PC-3 (cell line): ENCODE measurements around the gene DIAPH2. TPM values are rescaled to one million over a fixed set of nuclear protein-coding genes. Genes with fewer than 3 reads are reported as not detected.

Experiments
- ATAC-seq: fragments of 200-7000 bp; cut with Tn5 transposase; 2 replicates; pipeline ENCODE4 v1.9.1; 2020; ENCODE audit warnings: mild to moderate bottlenecking, moderate library complexity
- BruUV-seq: library from RNA; stranded (reverse); fragments of 400-500 nt; replicated peaks from 2 replicates; lab custom pipeline; 2021; lab: Mats Ljungman, UMichigan
- CTCF ChIA-PET: fragments of 300-600 bp; sonication (Branson Sonifier 250); formaldehyde crosslinking; loops from one replicate; lab custom pipeline; 2022; ENCODE audit warnings: antibody characterized with exemption; lab: Charles Lee
- POLR2A ChIA-PET: fragments of 300-600 bp; sonication (Branson Sonifier 250); formaldehyde crosslinking; loops from one replicate; lab custom pipeline; 2022; ENCODE audit warnings: antibody characterized with exemption; ENCODE audit not compliant: unreplicated experiment; lab: Charles Lee
- DNase-seq: peaks from one replicate; pipeline ENCODE4 v3.0.0-alpha.2; 2015
- H2AFZ ChIP-seq: fragments of 300-600 bp; sonication (generic); 2 replicates; pipeline ENCODE4 v1.6.0; 2016; ENCODE audit warnings: antibody characterized with exemption, low read length
- H3F3A ChIP-seq: fragments of 300-600 bp; sonication (generic); one replicate; pipeline ENCODE4 v1.6.0; 2017; ENCODE audit warnings: antibody characterized with exemption, low read length, control low read depth, mild to moderate bottlenecking; ENCODE audit not compliant: unreplicated experiment
- H3K27ac ChIP-seq: fragments of 300-600 bp; sonication (generic); 2 replicates; pipeline ENCODE4 v1.5.1; 2016; ENCODE audit warnings: mild to moderate bottlenecking, low read length
- H3K27me3 ChIP-seq: fragments of 300-600 bp; sonication (generic); 2 replicates; pipeline ENCODE4 v1.6.1; 2016; ENCODE audit warnings: low read length, mixed read lengths
- H3K36me3 ChIP-seq: fragments of 300-600 bp; sonication (generic); 2 replicates; pipeline ENCODE4 v1.6.1; 2016; ENCODE audit warnings: low read depth, mixed run types, low read length, mixed read lengths
- H3K4me1 ChIP-seq: fragments of 300-600 bp; sonication (generic); 2 replicates; pipeline ENCODE4 v1.5.1; 2016; ENCODE audit warnings: low read length; ENCODE audit not compliant: insufficient read depth
- H3K4me2 ChIP-seq: fragments of 300-600 bp; sonication (generic); 2 replicates; pipeline ENCODE4 v1.6.0; 2016; ENCODE audit warnings: low read length
- H3K4me3 ChIP-seq: fragments of 300-600 bp; sonication (generic); 2 replicates; pipeline ENCODE4 v1.5.1; 2016; ENCODE audit warnings: mild to moderate bottlenecking, low read length, mixed read lengths
- H3K79me2 ChIP-seq: fragments of 300-600 bp; sonication (generic); 2 replicates; pipeline ENCODE4 v1.6.1; 2017; ENCODE audit warnings: low read length, mixed read lengths
- H3K9ac ChIP-seq: fragments of 300-600 bp; sonication (generic); 2 replicates; pipeline ENCODE4 v1.6.0; 2016; ENCODE audit warnings: mild to moderate bottlenecking, low read length
- H3K9me2 ChIP-seq: fragments of 300-600 bp; sonication (generic); replicated peaks from 2 replicates; pipeline ENCODE4 v1.6.1; 2016; ENCODE audit warnings: mixed run types, low read length, mixed read lengths
- H3K9me3 ChIP-seq: fragments of 300-600 bp; sonication (generic); 2 replicates; pipeline ENCODE4 v1.6.1; 2016; ENCODE audit warnings: low read length, mixed read lengths
- H4K20me1 ChIP-seq: fragments of 300-600 bp; sonication (generic); 2 replicates; pipeline ENCODE4 v1.6.1; 2016; ENCODE audit warnings: low read length, mixed read lengths
- CTCF ChIP-seq: fragments of 300-600 bp; sonication (generic); conservative IDR thresholded peaks from 2 replicates; pipeline ENCODE4 v1.5.1; 2017; ENCODE audit warnings: antibody characterized with exemption, low read depth, mild to moderate bottlenecking, low read length
- EZH2 ChIP-seq: fragments of 300-600 bp; sonication (generic); IDR thresholded peaks from one replicate; pipeline ENCODE4 v1.6.1; 2017; ENCODE audit warnings: antibody characterized with exemption, mild to moderate bottlenecking, low read length; ENCODE audit not compliant: unreplicated experiment
- EZH2phosphoT487 ChIP-seq: fragments of 300-600 bp; sonication (generic); IDR thresholded peaks from 2 replicates; pipeline ENCODE4 v1.6.1; 2018; ENCODE audit warnings: mild to moderate bottlenecking, antibody characterized with exemption, low read length, borderline replicate concordance
- intact Hi-C: fragments of 100-400 bp; cut with micrococcal nuclease; formaldehyde crosslinking; loops from 2 replicates; pipeline ENCODE4 v1.9.0; 2023
- total RNA-seq: library from RNA; depleted of rRNA; stranded (reverse); fragments of >200 nt; gene quantifications from 2 replicates; pipeline ENCODE4 v1.2.3, GENCODE V29; 2014

The DIAPH2 gene
- total RNA-seq, 1 experiment from 2014 or later = 15.1 TPM

DNA sequence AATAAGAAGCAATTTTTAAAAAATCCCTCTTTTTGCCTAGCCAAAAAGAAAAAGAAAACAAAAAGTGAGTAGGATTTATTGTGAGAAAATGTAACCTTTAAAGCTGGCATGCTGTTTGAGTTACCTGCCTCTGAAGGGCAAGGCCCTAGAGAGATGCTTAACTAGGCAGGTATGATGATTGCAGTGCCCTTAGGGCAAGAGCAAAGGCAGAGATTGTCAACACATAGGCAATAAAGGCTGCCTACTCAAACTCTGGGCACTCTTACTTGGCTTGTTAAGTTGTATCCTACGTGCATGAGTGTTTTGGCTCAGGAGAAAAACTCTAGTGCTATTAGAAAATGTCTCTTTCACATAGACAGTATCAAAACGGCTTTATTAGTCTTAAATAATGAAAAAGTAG lies 505.0 kb downstream of the DIAPH2 start:
- H3K27ac ChIP-seq = no peak overlapping the region
- H4K20me1 ChIP-seq = no peaks in the 10 kb centered on the region
- intact Hi-C loops = no loop called here
- no peak overlapping the region for H3K4me2 ChIP-seq
- no peaks in the 10 kb centered on the region for H3K4me1 ChIP-seq
- CTCF ChIA-PET = no interaction called here
- no peaks in the 10 kb centered on the region for H3K27me3 ChIP-seq
- H3K9me3 ChIP-seq = no peaks in the 10 kb centered on the region
- DNase-seq = peak; percentile 38
- BruUV-seq = no TSS peak
- peak; percentile 57; the same call in 1 of the 2 replicates for ATAC-seq
- no peak overlapping the region for H2AFZ ChIP-seq
- no peak overlapping the region for H3K9ac ChIP-seq
- no peaks in the 10 kb centered on the region for H3K9me2 ChIP-seq
- H3K79me2 ChIP-seq = no peaks in the 10 kb centered on the region
- H3K4me3 ChIP-seq = no peak overlapping the region
- no peaks in the 10 kb centered on the region for H3F3A ChIP-seq
- TF ChIP-seq CTCF = no peak
- POLR2A ChIA-PET = no interaction called here
- H3K36me3 ChIP-seq = no peaks in the 10 kb centered on the region

- no peaks in the 10 kb centered on the region for H3K36me3 ChIP-seq
- no peaks in the 10 kb centered on the region for H3K4me1 ChIP-seq
- DNase-seq = no peak
- no peaks in the 10 kb centered on the region for H4K20me1 ChIP-seq
- TF ChIP-seq EZH2phosphoT487 (no peak), CTCF (no peak), EZH2 (no peak)
- no peak for ATAC-seq
- H2AFZ ChIP-seq = no peak overlapping the region
- intact Hi-C loops = no loop called here
- H3K4me2 ChIP-seq = no peak overlapping the region
- no peaks in the 10 kb centered on the region for H3K27me3 ChIP-seq
- no peaks in the 10 kb centered on the region for H3F3A ChIP-seq
- H3K9me3 ChIP-seq = no peaks in the 10 kb centered on the region
- ChIA-PET CTCF (no interaction called here), POLR2A (no interaction called here)
- BruUV-seq = no TSS peak
- H3K79me2 ChIP-seq = no peaks in the 10 kb centered on the region
- no peaks in the 10 kb centered on the region for H3K9me2 ChIP-seq
- no peak overlapping the region for H3K9ac ChIP-seq
- H3K27ac ChIP-seq = no peak overlapping the region
- H3K4me3 ChIP-seq = no peak overlapping the region
Measured at GRCh38 chrX:97199501-97199900, 514.9 kb downstream of the DIAPH2 start.

DNA sequence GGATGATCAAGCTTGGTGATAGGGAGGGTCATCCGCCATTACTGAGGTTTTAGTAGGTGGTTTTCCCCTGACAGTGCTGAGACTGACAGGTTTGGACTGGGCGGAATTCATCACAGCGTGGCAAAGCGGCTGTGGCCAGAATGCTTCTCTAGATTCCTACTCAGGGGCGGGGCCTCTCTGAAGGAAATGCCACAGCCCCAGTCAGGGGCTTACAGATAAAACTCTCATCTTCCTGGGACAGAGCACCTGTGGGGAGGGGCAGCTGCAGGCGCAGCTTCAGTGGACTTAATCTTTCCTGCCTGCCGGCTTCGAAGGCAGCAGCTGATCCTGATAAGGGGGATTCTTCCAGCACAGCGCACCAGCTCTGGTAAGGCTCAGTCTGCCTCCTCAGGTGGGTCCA lies 515.8 kb downstream of the DIAPH2 start:
- ChIA-PET POLR2A (no interaction called here), CTCF (no interaction called here)
- intact Hi-C loops = no loop called here
- no peak overlapping the region for H3K9ac ChIP-seq
- H3K36me3 ChIP-seq = no peaks in the 10 kb centered on the region
- no peak for DNase-seq
- no peak overlapping the region for H2AFZ ChIP-seq
- H3K27ac ChIP-seq = no peak overlapping the region
- no peak for ATAC-seq
- no peaks in the 10 kb centered on the region for H3K9me2 ChIP-seq
- no peak overlapping the region for H3K4me2 ChIP-seq
- TF ChIP-seq EZH2 = no peak
- TF ChIP-seq CTCF = no peak
- TF ChIP-seq EZH2phosphoT487 = no peak
- H4K20me1 ChIP-seq = no peaks in the 10 kb centered on the region
- H3K4me3 ChIP-seq = no peak overlapping the region
- H3K9me3 ChIP-seq = no peaks in the 10 kb centered on the region
- H3K79me2 ChIP-seq = no peaks in the 10 kb centered on the region
- no TSS peak for BruUV-seq
- H3F3A ChIP-seq = no peaks in the 10 kb centered on the region
- H3K27me3 ChIP-seq = no peaks in the 10 kb centered on the region
- no peaks in the 10 kb centered on the region for H3K4me1 ChIP-seq
